CD4-positive, alpha-beta T cell (primary cell): ENCODE results near the gene TMEM167B. TPM values are rescaled to one million over a fixed set of nuclear protein-coding genes. Genes with fewer than 3 reads are reported as not detected.

ENCODE experiments used
- ATAC-seq: fragments of 200-7000 bp; cut with Tn5 transposase; one replicate; pipeline ENCODE4 v1.10.0; 2022; ENCODE audit warnings: mild to moderate bottlenecking; ENCODE audit not compliant: poor library complexity
- CTCF ChIA-PET: fragments of 350-600 bp; sonication (Branson Sonifier 250); formaldehyde crosslinking; loops from one replicate; lab custom pipeline; 2021; ENCODE audit warnings: antibody characterized with exemption, inconsistent platforms; lab: Charles Lee
- POLR2A ChIA-PET: fragments of 350-600 bp; sonication (Branson Sonifier 250); formaldehyde crosslinking; loops from one replicate; lab custom pipeline; 2021; ENCODE audit warnings: antibody characterized with exemption, inconsistent platforms; lab: Charles Lee
- DNase-seq, 14 experiments: peaks; one replicate each; pipeline ENCODE4 v3.0.0-alpha.2; 2013 to 2020; ENCODE audit warnings: mixed read lengths in 2 of 14
- H3K27ac ChIP-seq, 2 donors: one replicate each; pipeline versions ENCODE4 v1.5.1 to v1.7.0; 2013; ENCODE audit warnings: low read length in 2 of 2, low read depth in 1 of 2, mild to moderate bottlenecking in 1 of 2
- H3K27me3 ChIP-seq, 2 experiments: 1 replicate in 1 of 2; 2 replicates in 1 of 2; pipeline versions ENCODE4 v1.6.1 to v1.7.0; 2013; ENCODE audit warnings: low read length in 2 of 2, control low read depth in 1 of 2, mild to moderate bottlenecking in 1 of 2, moderate library complexity in 1 of 2; ENCODE audit not compliant: insufficient read depth in 2 of 2, control insufficient read depth in 1 of 2
- H3K36me3 ChIP-seq: one replicate; pipeline ENCODE4 v1.6.1; 2013; ENCODE audit warnings: low read length, control low read depth; ENCODE audit not compliant: insufficient read depth
- H3K4me1 ChIP-seq: one replicate; pipeline ENCODE4 v1.6.1; 2013; ENCODE audit warnings: low read length, control low read depth; ENCODE audit not compliant: insufficient read depth
- H3K4me3 ChIP-seq: one replicate; pipeline ENCODE4 v1.5.1; 2013; ENCODE audit warnings: mild to moderate bottlenecking, low read length, moderate library complexity
- H3K9me3 ChIP-seq, 2 experiments: 1 replicate in 1 of 2; 2 replicates in 1 of 2; pipeline versions ENCODE4 v1.6.1 to v1.7.0; 2013; ENCODE audit warnings: low read length in 2 of 2, mild to moderate bottlenecking in 2 of 2, control low read depth in 1 of 2, moderate library complexity in 1 of 2; ENCODE audit not compliant: control insufficient read depth in 1 of 2, insufficient read depth in 1 of 2
- H3K27ac Mint-ChIP-seq: one replicate; pipeline ENCODE4 v1.8.0; 2020; ENCODE audit warnings: mixed read lengths
- H3K27me3 Mint-ChIP-seq: one replicate; pipeline ENCODE4 v1.8.0; 2021; ENCODE audit warnings: mixed read lengths
- H3K36me3 Mint-ChIP-seq: one replicate; pipeline ENCODE4 v1.8.0; 2021; ENCODE audit warnings: low read depth, mixed read lengths
- H3K4me1 Mint-ChIP-seq: one replicate; pipeline ENCODE4 v1.8.0; 2021; ENCODE audit warnings: low read depth, mixed read lengths
- H3K4me3 Mint-ChIP-seq: one replicate; pipeline ENCODE4 v1.8.0; 2020; ENCODE audit warnings: mild to moderate bottlenecking, mixed read lengths
- H3K9me3 Mint-ChIP-seq: one replicate; pipeline ENCODE4 v1.8.0; 2020; ENCODE audit warnings: mixed read lengths
- CTCF ChIP-seq: fragments of 200-600 bp; IDR thresholded peaks from one replicate; pipeline ENCODE4 v1.8.0; 2022; ENCODE audit warnings: antibody characterized with exemption, mild to moderate bottlenecking
- intact Hi-C, 2 experiments: fragments of 100-400 bp; cut with DNase I in 1 of 2; cut with micrococcal nuclease in 1 of 2; formaldehyde crosslinking; loops; one replicate each; pipeline versions ENCODE4 v1.15.1 to v1.9.0; 2023 to 2025; cut with DNase I, micrococcal nuclease
- total RNA-seq, 174 experiments: library from RNA in 2 of 174; stranded (reverse) in 2 of 174; gene quantifications; one replicate each; pipeline ENCODE4 v1.2.3 and lab custom pipeline; 2021 to 2026

The TMEM167B gene
- total RNA-seq, 2 experiments from 2014 or later, result 70.2 to 71.0 TPM

- Mint-ChIP-seq H3K36me3 (peaks cover 67% of the 10 kb centered on the region), H3K27ac (no peak overlapping the region), H3K9me3 (no peaks in the 10 kb centered on the region), H3K27me3 (no peaks in the 10 kb centered on the region), H3K4me3 (no peak overlapping the region), H3K4me1 (peaks cover 46% of the 10 kb centered on the region)
- peaks cover 33% of the 10 kb centered on the region for H3K36me3 ChIP-seq
- peaks cover 28% of the 10 kb centered on the region for H3K4me1 ChIP-seq
- H3K27me3 ChIP-seq, result no peaks in the 10 kb centered on the region
- CTCF ChIA-PET, result interaction anchor here (1.2 kb wide), 1 partner anchor 18 kb away, joined by 4 read pairs; a partner anchor contains a TSS
- intact Hi-C loops, result loop anchor here (5.0 kb wide), 4 partner anchors 53 to 332 kb away; partner anchors contain the start of genes CLCC1 (in 1 of the 2), PSMA5 (in 1 of the 2), SARS1 (in 1 of the 2) and WDR47 (in 1 of the 2)
- H3K27ac ChIP-seq, result no peak overlapping the region
- ATAC-seq, result no peak
- peaks cover 0 to 6% of the 10 kb centered on the region in 2 experiments for H3K9me3 ChIP-seq
- DNase-seq, result no peak
- H3K4me3 ChIP-seq, result no peak overlapping the region
- POLR2A ChIA-PET, result no interaction called here
- TF ChIP-seq CTCF, result no peak
Observed at GRCh38 chr1:109094871-109095270, 4.3 kb downstream of the TMEM167B start.

GRCh38 chr1:109095631-109096030 lies 5.1 kb downstream of the TMEM167B start:
- Mint-ChIP-seq H3K9me3 (no peaks in the 10 kb centered on the region), H3K27me3 (no peaks in the 10 kb centered on the region), H3K4me3 (no peak overlapping the region), H3K27ac (no peak overlapping the region), H3K36me3 (peaks cover 65% of the 10 kb centered on the region), H3K4me1 (peaks cover 42% of the 10 kb centered on the region)
- no peak for TF ChIP-seq CTCF
- ChIA-PET CTCF (no interaction called here), POLR2A (interaction anchor here (1.2 kb wide), 1 partner anchor 20 kb away, joined by 5 read pairs; the partner anchor contains the start of gene TAF13)
- Histone ChIP-seq H3K4me1 (peaks cover 28% of the 10 kb centered on the region), H3K36me3 (peaks cover 33% of the 10 kb centered on the region), H3K27ac (no peak overlapping the region), H3K9me3 (no peaks in the 10 kb centered on the region), H3K27me3 (no peaks in the 10 kb centered on the region), H3K4me3 (no peak overlapping the region)
- ATAC-seq (no peak), DNase-seq (no peak)
- intact Hi-C loops, result loop anchor here in 1 of 2 experiments (5.0 kb wide), 1 partner anchor 117 kb away; the partner anchor contains the start of gene SARS1

- no peak for DNase-seq
- peaks cover 30% of the 10 kb centered on the region for H3K4me1 ChIP-seq
- Mint-ChIP-seq H3K27me3 (no peaks in the 10 kb centered on the region), H3K4me1 (peaks cover 38% of the 10 kb centered on the region), H3K36me3 (peaks cover 65% of the 10 kb centered on the region), H3K27ac (no peak overlapping the region), H3K4me3 (no peak overlapping the region), H3K9me3 (no peaks in the 10 kb centered on the region)
- no peak for TF ChIP-seq CTCF
- POLR2A ChIA-PET, result interaction anchor here (1.2 kb wide), 1 partner anchor 20 kb away, joined by 5 read pairs; the partner anchor contains the start of gene TAF13
- H3K27ac ChIP-seq, result no peak overlapping the region
- CTCF ChIA-PET, result interaction anchor here (1.1 kb wide), 1 partner anchor 16 kb away, joined by 5 read pairs; a partner anchor contains a TSS
- H3K36me3 ChIP-seq, result peaks cover 33% of the 10 kb centered on the region
- no peaks in the 10 kb centered on the region for H3K27me3 ChIP-seq
- no peaks in the 10 kb centered on the region for H3K9me3 ChIP-seq
- intact Hi-C loops, result loop anchor here in 1 of 2 experiments (5.0 kb wide), 1 partner anchor 116 kb away; the partner anchor contains the start of gene SARS1
- no peak for ATAC-seq
- H3K4me3 ChIP-seq, result no peak overlapping the region
Observed at GRCh38 chr1:109096120-109096519, 5.6 kb downstream of the TMEM167B start.
